ENCODE measurements around the gene RBBP8NL. TPM values are rescaled to one million over a fixed set of nuclear protein-coding genes. Genes with fewer than 3 reads are reported as not detected.

Gene RBBP8NL
- polyA plus RNA-seq, 1 donor (not counting 4 experiments of a cell fraction or from before 2014, with no cell fraction given): 0.13 TPM

- dilution Hi-C loops (cut with MboI; ENCODE audit: extremely low pct_ligation_motif_present, low sequenced_read_pairs): no loop called here
- Histone ChIP-seq H2AFZ (ENCODE audit: control insufficient read depth, low read length) (no peak overlapping the region), H3K36me3 (ENCODE audit: control insufficient read depth in 2 of 2, extremely low read depth in 1 of 2, insufficient read depth in 2 of 2, low read length in 2 of 2) (no peaks in the 10 kb centered on the region), H3K27ac (ENCODE audit: control insufficient read depth, insufficient read depth, low read length) (no peak overlapping the region), H3K4me3 (ENCODE audit: control insufficient read depth in 2 of 3, extremely low read depth in 1 of 3, insufficient read depth in 2 of 3, low read depth in 1 of 3, low read length in 3 of 3) (no peak overlapping the region), H3K4me2 (ENCODE audit: control insufficient read depth, extremely low read depth, insufficient read depth, low read depth, low read length) (no peak overlapping the region), H3K79me2 (ENCODE audit: control insufficient read depth, insufficient read depth, low read length) (peaks cover 1% of the 10 kb centered on the region), H3K4me1 (ENCODE audit: control insufficient read depth, extremely low read depth, insufficient read depth, low read length) (peaks cover 7% of the 10 kb centered on the region), H3K27me3 (ENCODE audit: control insufficient read depth, extremely low read depth, insufficient read depth, low read length) (no peaks in the 10 kb centered on the region), H3K9me3 (ENCODE audit: control insufficient read depth, low read depth, low read length) (no peaks in the 10 kb centered on the region), H3K9ac (ENCODE audit: control insufficient read depth, extremely low read depth, insufficient read depth, low read length) (no peak overlapping the region), H4K20me1 (ENCODE audit: control insufficient read depth, extremely low read depth, insufficient read depth, low read length) (no peaks in the 10 kb centered on the region), H3K9me1 (ENCODE audit: control insufficient read depth, extremely low read depth, insufficient read depth, low read length) (no peaks in the 10 kb centered on the region)
- no peak for FAIRE-seq
- no peak for DNase-seq (ENCODE audit: low read depth, low spot score)
- no peak for TF ChIP-seq CTCF (optimal IDR thresholded peaks at IDR 0.05 in 1 of 3, IDR thresholded peaks at IDR 0.05 in 1 of 3, conservative IDR thresholded peaks at IDR 0.05 in 1 of 3; ENCODE audit: extremely low read depth in 1 of 3, insufficient read depth in 2 of 3, low read length in 3 of 3)
- TF ChIP-seq EZH2 (IDR thresholded peaks at IDR 0.05; ENCODE audit: low read length): no peak
Measured at GRCh38 chr20:62411479-62412193, 15.7 kb downstream of the RBBP8NL start.

- Histone ChIP-seq H3K79me2 (ENCODE audit: control insufficient read depth, insufficient read depth, low read length) (peaks cover 7% of the 10 kb centered on the region), H3K4me1 (ENCODE audit: control insufficient read depth, extremely low read depth, insufficient read depth, low read length) (peaks cover 12% of the 10 kb centered on the region), H3K36me3 (ENCODE audit: control insufficient read depth in 2 of 2, extremely low read depth in 1 of 2, insufficient read depth in 2 of 2, low read length in 2 of 2) (no peaks in the 10 kb centered on the region), H2AFZ (ENCODE audit: control insufficient read depth, low read length) (no peak overlapping the region), H3K4me2 (ENCODE audit: control insufficient read depth, extremely low read depth, insufficient read depth, low read depth, low read length) (no peak overlapping the region), H4K20me1 (ENCODE audit: control insufficient read depth, extremely low read depth, insufficient read depth, low read length) (no peaks in the 10 kb centered on the region), H3K4me3 (ENCODE audit: control insufficient read depth in 2 of 3, extremely low read depth in 1 of 3, insufficient read depth in 2 of 3, low read depth in 1 of 3, low read length in 3 of 3) (no peak overlapping the region), H3K9ac (ENCODE audit: control insufficient read depth, extremely low read depth, insufficient read depth, low read length) (no peak overlapping the region), H3K9me1 (ENCODE audit: control insufficient read depth, extremely low read depth, insufficient read depth, low read length) (no peaks in the 10 kb centered on the region), H3K27me3 (ENCODE audit: control insufficient read depth, extremely low read depth, insufficient read depth, low read length) (no peaks in the 10 kb centered on the region), H3K9me3 (ENCODE audit: control insufficient read depth, low read depth, low read length) (no peaks in the 10 kb centered on the region), H3K27ac (ENCODE audit: control insufficient read depth, insufficient read depth, low read length) (no peak overlapping the region)
- FAIRE-seq (no peak), DNase-seq (ENCODE audit: low read depth, low spot score) (no peak)
- dilution Hi-C loops (cut with MboI; ENCODE audit: extremely low pct_ligation_motif_present, low sequenced_read_pairs): no loop called here
- TF ChIP-seq EZH2 (IDR thresholded peaks at IDR 0.05; ENCODE audit: low read length) (no peak), CTCF (optimal IDR thresholded peaks at IDR 0.05 in 1 of 3, IDR thresholded peaks at IDR 0.05 in 1 of 3, conservative IDR thresholded peaks at IDR 0.05 in 1 of 3; ENCODE audit: extremely low read depth in 1 of 3, insufficient read depth in 2 of 3, low read length in 3 of 3) (no peak)
Measured at GRCh38 chr20:62410746-62411478, 16.4 kb downstream of the RBBP8NL start.
